RWPE1 (cell line): ENCODE measurements around the gene RAP2C.

ENCODE experiments used
- CTCF ChIA-PET: fragments of 350-600 bp; sonication (Branson Sonifier 250); formaldehyde crosslinking; extraction: SDS; loops from one replicate; lab custom pipeline; 2021; lab: Yijun Ruan, JAX
- POLR2A ChIA-PET: fragments of 400-600 bp; formaldehyde crosslinking; extraction: SDS; loops from one replicate; lab custom pipeline; 2020; ENCODE audit warnings: antibody characterized with exemption; ENCODE audit not compliant: low non-redundant PET; lab: Yijun Ruan, JAX
- DNase-seq: peaks from one replicate; pipeline ENCODE4 v3.0.0; 2012; ENCODE audit warnings: low spot score
- H3K27ac ChIP-seq: fragments of 450-650 bp; 2 replicates; pipeline ENCODE4 v1.5.1; 2017
- TF ChIP-seq, protein P1 (sequence below): fragments of 450-650 bp; conservative IDR thresholded peaks from 2 replicates; pipeline ENCODE4 v1.5.1; 2017; ENCODE audit warnings: low read depth, mild to moderate bottlenecking

The RAP2C gene

DNA sequence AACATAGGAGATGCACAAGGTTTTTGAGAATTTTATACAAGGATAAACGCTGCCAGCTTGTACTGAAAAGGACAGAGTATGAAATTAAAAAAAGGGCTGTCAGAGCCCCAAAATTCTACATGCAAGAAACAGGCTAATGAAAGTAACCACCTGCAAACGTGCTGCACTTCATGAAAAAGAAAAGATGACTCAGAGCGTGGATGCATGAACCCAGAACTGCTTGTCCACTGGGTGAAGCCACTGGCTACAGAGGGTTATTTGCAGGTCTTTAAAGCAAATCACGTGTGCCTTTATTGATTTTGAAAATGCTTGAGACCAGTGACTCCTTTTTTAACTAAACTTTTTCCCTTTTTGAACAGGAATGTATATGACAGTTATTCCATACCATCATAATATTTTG, 66.1 kb downstream of the RAP2C start:
- TF ChIP-seq, protein P1, sequence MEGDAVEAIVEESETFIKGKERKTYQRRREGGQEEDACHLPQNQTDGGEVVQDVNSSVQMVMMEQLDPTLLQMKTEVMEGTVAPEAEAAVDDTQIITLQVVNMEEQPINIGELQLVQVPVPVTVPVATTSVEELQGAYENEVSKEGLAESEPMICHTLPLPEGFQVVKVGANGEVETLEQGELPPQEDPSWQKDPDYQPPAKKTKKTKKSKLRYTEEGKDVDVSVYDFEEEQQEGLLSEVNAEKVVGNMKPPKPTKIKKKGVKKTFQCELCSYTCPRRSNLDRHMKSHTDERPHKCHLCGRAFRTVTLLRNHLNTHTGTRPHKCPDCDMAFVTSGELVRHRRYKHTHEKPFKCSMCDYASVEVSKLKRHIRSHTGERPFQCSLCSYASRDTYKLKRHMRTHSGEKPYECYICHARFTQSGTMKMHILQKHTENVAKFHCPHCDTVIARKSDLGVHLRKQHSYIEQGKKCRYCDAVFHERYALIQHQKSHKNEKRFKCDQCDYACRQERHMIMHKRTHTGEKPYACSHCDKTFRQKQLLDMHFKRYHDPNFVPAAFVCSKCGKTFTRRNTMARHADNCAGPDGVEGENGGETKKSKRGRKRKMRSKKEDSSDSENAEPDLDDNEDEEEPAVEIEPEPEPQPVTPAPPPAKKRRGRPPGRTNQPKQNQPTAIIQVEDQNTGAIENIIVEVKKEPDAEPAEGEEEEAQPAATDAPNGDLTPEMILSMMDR = no peak
- CTCF ChIA-PET = no interaction called here
- no peak overlapping the region for H3K27ac ChIP-seq
- POLR2A ChIA-PET = no interaction called here
- no peak for DNase-seq
